K562 (cell line): Measurements from ENCODE around the gene TCF12. TPM values are rescaled to one million over a fixed set of nuclear protein-coding genes. Genes with fewer than 3 reads are reported as not detected.

ENCODE experiments used
- ATAC-seq: fragments of 200-7000 bp; cut with Tn5 transposase; 3 replicates; pipeline ENCODE4 v1.9.1; 2020; ENCODE audit warnings: moderate library complexity
- BruUV-seq: library from RNA; stranded (reverse); fragments of 400-500 nt; replicated peaks from 2 replicates; lab custom pipeline; 2021; lab: Mats Ljungman, UMichigan
- CTCF ChIA-PET: fragments of 300-600 bp; formaldehyde crosslinking; extraction: SDS; loops from one replicate; lab custom pipeline; 2021; ENCODE audit warnings: low intra/inter-chr PET ratio; lab: Yijun Ruan, JAX
- POLR2A ChIA-PET: fragments of 300-600, 350-650 bp; sonication (Branson Sonifier 250); formaldehyde crosslinking; extraction: SDS; loops from one replicate; lab custom pipeline; 2021; ENCODE audit warnings: antibody characterized with exemption, inconsistent platforms; lab: Yijun Ruan, JAX
- DNase-seq, 4 experiments: peaks; one replicate each; pipeline versions ENCODE4 v3.0.0 to v3.0.0-alpha.2; 2011 to 2018; ENCODE audit warnings: low spot score in 3 of 4, mixed read lengths in 3 of 4; ENCODE audit errors: extremely low read depth in 1 of 4
- FAIRE-seq: peaks from 2 replicates; lab custom pipeline; 2011; peaks lifted over from hg19 to GRCh38; lab: Jason Lieb, UNC
- H2AFZ ChIP-seq: 2 replicates; pipeline ENCODE4 v1.6.0; 2011; ENCODE audit warnings: low read depth, low read length, control low read depth, inconsistent platforms
- H3K27ac ChIP-seq: fragments of 200-600 bp; 3 replicates; pipeline ENCODE4 v1.8.0; 2011; ENCODE audit warnings: low read depth, mild to moderate bottlenecking, control low read depth, inconsistent platforms, low read length, moderate library complexity, mixed read lengths; ENCODE audit errors: extremely low read depth
- H3K27me3 ChIP-seq, 2 experiments: fragments of 300-600 bp in 1 of 2; 2 replicates in 1 of 2; 3 replicates in 1 of 2; pipeline versions ENCODE4 v1.6.0 to v1.8.0; 2011; ENCODE audit warnings: inconsistent platforms in 2 of 2, low read length in 2 of 2, mild to moderate bottlenecking in 1 of 2, mixed read lengths in 1 of 2, moderate library complexity in 1 of 2; ENCODE audit not compliant: control insufficient read depth in 2 of 2, insufficient read depth in 2 of 2
- H3K36me3 ChIP-seq: fragments of 300-600 bp; 3 replicates; pipeline ENCODE4 v1.8.0; 2011; ENCODE audit warnings: mild to moderate bottlenecking, low read length, inconsistent platforms; ENCODE audit not compliant: control insufficient read depth, insufficient read depth
- H3K4me1 ChIP-seq, 2 experiments: fragments of 200-600 bp in 1 of 2; replicated peaks in 1 of 2; 2 replicates in 1 of 2; 3 replicates in 1 of 2; pipeline versions ENCODE4 v1.5.1 to v1.8.0; 2011; ENCODE audit warnings: inconsistent platforms in 2 of 2, low read length in 2 of 2, mild to moderate bottlenecking in 1 of 2, mixed read lengths in 1 of 2, moderate library complexity in 1 of 2; ENCODE audit not compliant: control insufficient read depth in 2 of 2, insufficient read depth in 2 of 2
- H3K4me2 ChIP-seq: 2 replicates; pipeline ENCODE4 v1.6.1; 2011; ENCODE audit warnings: low read length, control low read depth, inconsistent platforms, mixed read lengths; ENCODE audit not compliant: insufficient read depth
- H3K4me3 ChIP-seq: fragments of 200-600 bp; sonication (generic), shearing (Covaris generic); 2 replicates; pipeline ENCODE4 v1.5.1; 2016; ENCODE audit warnings: control low read depth, inconsistent platforms
- H3K79me2 ChIP-seq: fragments of 200-600 bp; 3 replicates; pipeline ENCODE4 v1.8.0; 2011; ENCODE audit warnings: low read length, inconsistent platforms; ENCODE audit not compliant: control insufficient read depth, insufficient read depth
- H3K9ac ChIP-seq, 2 experiments: 2 replicates each; pipeline versions ENCODE4 v1.6.0 to v1.6.1; 2011; ENCODE audit warnings: low read depth in 2 of 2, low read length in 2 of 2, control low read depth in 1 of 2, inconsistent platforms in 1 of 2, mild to moderate bottlenecking in 1 of 2, mixed read lengths in 1 of 2; ENCODE audit not compliant: insufficient read depth in 1 of 2
- H3K9me1 ChIP-seq: one replicate; pipeline ENCODE4 v1.6.0; 2011; ENCODE audit warnings: inconsistent platforms, mild to moderate bottlenecking, low read length, moderate library complexity; ENCODE audit not compliant: control insufficient read depth, insufficient read depth
- H3K9me3 ChIP-seq: replicated peaks from 2 replicates; pipeline ENCODE4 v1.5.1; 2011; ENCODE audit warnings: low read depth, low read length, inconsistent platforms; ENCODE audit not compliant: control insufficient read depth, insufficient read depth
- H4K20me1 ChIP-seq: replicated peaks from 2 replicates; pipeline ENCODE4 v1.6.1; 2011; ENCODE audit warnings: low read length, inconsistent platforms, mixed read lengths; ENCODE audit not compliant: control insufficient read depth, insufficient read depth
- CEBPZ ChIP-seq: fragments of 150-350 bp; IDR thresholded peaks from 2 replicates; pipeline ENCODE4 v1.6.1; 2014; ENCODE audit warnings: low read depth, mild to moderate bottlenecking, low read length, borderline replicate concordance
- ELF2 ChIP-seq: fragments of 250-450 bp; sonication (Bioruptor Pico); IDR thresholded peaks from 2 replicates; pipeline ENCODE4 v1.5.0; 2021; ENCODE audit warnings: mild to moderate bottlenecking
- ESRRA ChIP-seq: fragments of 450-650 bp; IDR thresholded peaks from 2 replicates; pipeline ENCODE4 v1.6.1; 2014; ENCODE audit warnings: low read depth, mild to moderate bottlenecking, moderate library complexity, borderline replicate concordance
- HMG20A ChIP-seq: fragments of 450-650 bp; formaldehyde crosslinking; conservative IDR thresholded peaks from 2 replicates; pipeline ENCODE4 v1.4.0; 2020; ENCODE audit warnings: mild to moderate bottlenecking, mixed read lengths
- MAFG ChIP-seq: fragments of 450-650 bp; conservative IDR thresholded peaks from 2 replicates; pipeline ENCODE4 v1.6.1; 2016; ENCODE audit warnings: missing genetic modification characterization, missing compliant biosample characterization
- MEF2D ChIP-seq: conservative IDR thresholded peaks from 2 replicates; pipeline ENCODE4 v1.6.1; 2016; ENCODE audit warnings: low read depth, missing genetic modification characterization, missing compliant biosample characterization
- NCOA2 ChIP-seq, 2 experiments: fragments of 450-650 bp; IDR thresholded peaks; 2 replicates each; pipeline ENCODE4 v1.6.1; 2018; ENCODE audit warnings: mild to moderate bottlenecking in 2 of 2, moderate library complexity in 1 of 2; ENCODE audit not compliant: partially characterized antibody in 2 of 2
- SLC30A9 ChIP-seq: fragments of 250-450 bp; sonication (Bioruptor Pico); IDR thresholded peaks from 2 replicates; pipeline ENCODE4 v1.8.0; 2022; ENCODE audit warnings: mild to moderate bottlenecking, moderate library complexity
- SMARCC2 ChIP-seq: fragments of 450-650 bp; IDR thresholded peaks from 2 replicates; pipeline ENCODE4 v1.6.1; 2017; ENCODE audit warnings: antibody characterized with exemption, moderate library complexity, mild to moderate bottlenecking, low read depth
- WGBS: fragments of 100-300 bp; shearing (Covaris generic); methylation state at CpG from one replicate; pipeline ENCODE4 v1.1.6; 2016; ENCODE audit warnings: low coverage, mixed read lengths; ENCODE audit not compliant: insufficient coverage; ENCODE audit errors: missing lambda C conversion rate; 5-methylcytosine and 5-hydroxymethylcytosine counted together
- in situ Hi-C: fragments of 300-500 bp; cut with MboI; formaldehyde crosslinking; loops from 4 replicates; pipeline ENCODE4 v1.15.0; 2018; ENCODE audit warnings: inconsistent platforms, mixed read lengths
- intact Hi-C: fragments of 100-400 bp; cut with micrococcal nuclease; formaldehyde crosslinking; loops from 2 replicates; pipeline ENCODE4 v1.14.2; 2022
- polyA plus RNA-seq, 8 experiments: library from polyadenylated mRNA; depleted of rRNA in 4 of 8; stranded (reverse) in 5 of 8; unstranded in 3 of 8; fragments of >200 nt; fragmentation: Nextera tagmentation in 2 of 8; fragmentation: Illumina TruSeq in 1 of 8; extraction: Ambion mirVana in 2 of 8; extraction: Trizol in 1 of 8; gene quantifications; 2 replicates each; pipeline versions ENCODE4 v1.2.1 to v1.2.3, GENCODE V29; 2011 to 2014; ENCODE audit warnings: inconsistent platforms in 1 of 8, missing spikeins in 1 of 8
- total RNA-seq, 7 experiments: library from RNA; depleted of rRNA in 6 of 7; stranded (reverse); fragments of >200 nt in 6 of 7; fragmentation: Illumina TruSeq in 2 of 7; extraction: Trizol in 2 of 7; gene quantifications; 2 replicates each; pipeline versions ENCODE4 v1.2.1 to v1.2.3, GENCODE V29; 2011 to 2021; ENCODE audit warnings: low replicate concordance in 1 of 7
- TF ChIP-seq, protein P1 (sequence below), 2 experiments: IDR thresholded peaks in 1 of 2; conservative IDR thresholded peaks in 1 of 2; 2 replicates each; pipeline ENCODE4 v1.6.1; 2016; ENCODE audit warnings: low read depth in 2 of 2, mild to moderate bottlenecking in 1 of 2, missing compliant biosample characterization in 1 of 2, missing genetic modification characterization in 1 of 2, moderate library complexity in 1 of 2

The TCF12 gene
- total and polyA plus RNA-seq, 9 of the 15 experiments (the other 6 are each of a cell fraction or from before 2014, with no cell fraction given): 10.5 to 132 (median 52.9) TPM

DNA sequence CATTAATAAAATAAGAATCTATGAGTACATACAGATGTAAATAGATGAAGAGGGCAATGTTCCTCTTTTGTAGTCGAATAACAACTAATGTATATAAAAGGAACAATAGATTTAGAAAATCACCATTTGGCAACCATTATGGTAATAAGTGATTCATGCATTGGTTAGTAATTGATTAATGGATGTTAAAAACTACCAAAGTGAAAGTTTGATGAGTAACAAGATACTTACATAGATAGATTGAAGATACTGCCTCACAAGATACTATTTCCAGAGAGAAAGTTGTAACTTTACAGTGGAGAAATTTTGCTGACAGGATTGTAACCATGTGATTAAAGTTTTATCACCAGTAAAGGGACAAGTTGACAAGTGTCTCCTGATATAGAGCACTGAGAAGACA lies 55.0 kb downstream of the TCF12 start (continued):
- TF ChIP-seq, protein P1, sequence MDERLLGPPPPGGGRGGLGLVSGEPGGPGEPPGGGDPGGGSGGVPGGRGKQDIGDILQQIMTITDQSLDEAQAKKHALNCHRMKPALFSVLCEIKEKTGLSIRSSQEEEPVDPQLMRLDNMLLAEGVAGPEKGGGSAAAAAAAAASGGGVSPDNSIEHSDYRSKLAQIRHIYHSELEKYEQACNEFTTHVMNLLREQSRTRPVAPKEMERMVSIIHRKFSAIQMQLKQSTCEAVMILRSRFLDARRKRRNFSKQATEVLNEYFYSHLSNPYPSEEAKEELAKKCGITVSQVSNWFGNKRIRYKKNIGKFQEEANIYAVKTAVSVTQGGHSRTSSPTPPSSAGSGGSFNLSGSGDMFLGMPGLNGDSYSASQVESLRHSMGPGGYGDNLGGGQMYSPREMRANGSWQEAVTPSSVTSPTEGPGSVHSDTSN (CRISPR knock-in tag; IDR thresholded peaks at IDR 0.05; ENCODE audit: low read depth): no peak
- TF ChIP-seq, protein P1 (tag; conservative IDR thresholded peaks at IDR 0.05; ENCODE audit: low read depth): 0 out of 2 replicates have a peak, but pooled peaks have one; percentile 16
- TF ChIP-seq MAFG: 0 out of 2 replicates have a peak, but pooled peaks have one; percentile 23

- FAIRE-seq: no peak
- ChIA-PET CTCF (no interaction called here), POLR2A (interaction anchor here (0.6 to 1.1 kb wide), 2 partner anchors 9 to 12 kb away, joined by 3 to 5 read pairs; no protein-coding TSS in a partner anchor)
- H3K4me1 ChIP-seq: peaks cover 0 to 32% of the 10 kb centered on the region in 2 experiments; a peak in 4 of 5 replicates
- H3K36me3 ChIP-seq: 0 out of 3 replicates have a peak, but pooled peaks cover 2% of the 10 kb centered on the region
- H3K79me2 ChIP-seq: peaks cover 94% of the 10 kb centered on the region
- no peak overlapping the region for H3K4me2 ChIP-seq
- H3K9me1 ChIP-seq: no peaks in the 10 kb centered on the region
- intact Hi-C loops: no loop called here
- no peak overlapping the region for H3K4me3 ChIP-seq
- in situ Hi-C loops: no loop called here
- BruUV-seq: no TSS peak
- H3K9me3 ChIP-seq: no peaks in the 10 kb centered on the region
- no peak for ATAC-seq
- H3K9ac ChIP-seq: no peak overlapping the region
- no peaks in the 10 kb centered on the region for H3K27me3 ChIP-seq
- no peaks in the 10 kb centered on the region for H4K20me1 ChIP-seq
- H2AFZ ChIP-seq: no peak overlapping the region
- no peak overlapping the region for H3K27ac ChIP-seq
- WGBS: 70% methylated on average over 9 of the region's 9 CpGs
- DNase-seq: no peak
- no peak for TF ChIP-seq NCOA2 (IDR thresholded peaks at IDR 0.05; ENCODE audit: partially characterized antibody in 2 of 2)
- TF ChIP-seq ELF2 (CRISPR knock-in tag): no peak
- no peak for TF ChIP-seq SMARCC2
- TF ChIP-seq MEF2D: no peak
- no peak for TF ChIP-seq ESRRA
- no peak for TF ChIP-seq CEBPZ
- no peak for TF ChIP-seq HMG20A (CRISPR knock-in tag)
- no peak for TF ChIP-seq SLC30A9 (CRISPR knock-in tag)
Observed at GRCh38 chr15:56977232-56977631, 58.8 kb downstream of the TCF12 start.
